Stomach (tissue), 9 donors: ENCODE data around the gene TLCD1. TPM values are rescaled to one million over a fixed set of nuclear protein-coding genes. Genes with fewer than 3 reads are reported as not detected.

Source experiments
- DNase-seq, 2 donors: peaks; one replicate each; pipeline versions ENCODE4 v3.0.0 to v3.0.0-alpha.2; 2013 to 2019
- H3K27ac ChIP-seq, 5 donors: fragments of 200-600 bp in 4 of 5; sonication (generic) in 4 of 5; one replicate each; pipeline ENCODE4 v1.5.1; 2013 to 2019; ENCODE audit warnings: mild to moderate bottlenecking in 1 of 5, moderate library complexity in 1 of 5
- H3K27me3 ChIP-seq, 3 donors: fragments of 200-600 bp; sonication (generic); one replicate each; pipeline ENCODE4 v1.5.1; 2017 to 2019; ENCODE audit warnings: mixed run types in 1 of 3
- H3K36me3 ChIP-seq, 4 donors: fragments of 200-600 bp; sonication (generic); 1 replicate in 3 of 4; 2 replicates in 1 of 4; pipeline ENCODE4 v1.5.1; 2016 to 2019
- H3K4me1 ChIP-seq, 4 donors: fragments of 200-600 bp; sonication (generic); one replicate each; pipeline ENCODE4 v1.5.1; 2016 to 2019
- H3K4me3 ChIP-seq, 4 donors: fragments of 200-600 bp; sonication (generic) in 3 of 4; one replicate each; pipeline ENCODE4 v1.5.1; 2016 to 2019; ENCODE audit warnings: mild to moderate bottlenecking in 1 of 4
- H3K9me3 ChIP-seq, 4 donors: fragments of 200-600 bp; sonication (generic); one replicate each; pipeline ENCODE4 v1.5.1; 2016 to 2019
- CTCF ChIP-seq, 7 experiments: fragments of 450-650 bp in 4 of 7; fragments of 200-600 bp in 3 of 7; sonication (generic) in 3 of 7; IDR thresholded peaks; one replicate each; pipeline ENCODE4 v1.5.1; 2016 to 2019; ENCODE audit warnings: antibody characterized with exemption in 7 of 7, control low read depth in 2 of 7, mild to moderate bottlenecking in 1 of 7
- EP300 ChIP-seq: sonication (generic); formaldehyde crosslinking; IDR thresholded peaks from one replicate; pipeline ENCODE4 v1.6.1; 2017; ENCODE audit warnings: antibody characterized with exemption
- POLR2A ChIP-seq, 4 donors: fragments of 450-650 bp; IDR thresholded peaks; one replicate each; pipeline ENCODE4 v1.6.1; 2016; ENCODE audit warnings: antibody characterized with exemption in 4 of 4, control low read depth in 2 of 4, mild to moderate bottlenecking in 1 of 4, moderate library complexity in 1 of 4
- POLR2AphosphoS5 ChIP-seq, 3 donors: sonication (generic); formaldehyde crosslinking; IDR thresholded peaks; one replicate each; pipeline ENCODE4 v1.6.1; 2016; ENCODE audit warnings: antibody characterized with exemption in 3 of 3
- WGBS, 5 donors: extraction: QIAGEN DNeasy Blood & Tissue Kit in 3 of 5; methylation state at CpG; one replicate each; pipeline versions ENCODE4 v1.1.5 to v1.1.7; 2013 to 2018; 5-methylcytosine and 5-hydroxymethylcytosine counted together
- intact Hi-C: fragments of 100-400 bp; cut with DNase I; formaldehyde crosslinking; loops from one replicate; pipeline ENCODE4 v1.15.1; 2023; ENCODE audit warnings: low total_unique reads
- polyA plus RNA-seq, 3 donors: library from polyadenylated mRNA; stranded (reverse); fragments of 200-250 nt; gene quantifications; one replicate each; pipeline ENCODE4 v1.2.3, GENCODE V29; 2013
- total RNA-seq, 5 donors: library from RNA; depleted of rRNA; stranded (reverse); fragments of >200 nt; gene quantifications; one replicate each; pipeline versions ENCODE4 v1.1.0 to v1.2.3, GENCODE V29; 2014 to 2016
- donor health status: healthy with polysubstance abuse.
- donor health status: Bipolar disorder and iron deficiency.
- donor health status: healthy.

TLCD1 gene
- total and polyA plus RNA-seq, 8 donors, result 2.6 to 21.0 (median 10.0) TPM; not detected in 2

DNA sequence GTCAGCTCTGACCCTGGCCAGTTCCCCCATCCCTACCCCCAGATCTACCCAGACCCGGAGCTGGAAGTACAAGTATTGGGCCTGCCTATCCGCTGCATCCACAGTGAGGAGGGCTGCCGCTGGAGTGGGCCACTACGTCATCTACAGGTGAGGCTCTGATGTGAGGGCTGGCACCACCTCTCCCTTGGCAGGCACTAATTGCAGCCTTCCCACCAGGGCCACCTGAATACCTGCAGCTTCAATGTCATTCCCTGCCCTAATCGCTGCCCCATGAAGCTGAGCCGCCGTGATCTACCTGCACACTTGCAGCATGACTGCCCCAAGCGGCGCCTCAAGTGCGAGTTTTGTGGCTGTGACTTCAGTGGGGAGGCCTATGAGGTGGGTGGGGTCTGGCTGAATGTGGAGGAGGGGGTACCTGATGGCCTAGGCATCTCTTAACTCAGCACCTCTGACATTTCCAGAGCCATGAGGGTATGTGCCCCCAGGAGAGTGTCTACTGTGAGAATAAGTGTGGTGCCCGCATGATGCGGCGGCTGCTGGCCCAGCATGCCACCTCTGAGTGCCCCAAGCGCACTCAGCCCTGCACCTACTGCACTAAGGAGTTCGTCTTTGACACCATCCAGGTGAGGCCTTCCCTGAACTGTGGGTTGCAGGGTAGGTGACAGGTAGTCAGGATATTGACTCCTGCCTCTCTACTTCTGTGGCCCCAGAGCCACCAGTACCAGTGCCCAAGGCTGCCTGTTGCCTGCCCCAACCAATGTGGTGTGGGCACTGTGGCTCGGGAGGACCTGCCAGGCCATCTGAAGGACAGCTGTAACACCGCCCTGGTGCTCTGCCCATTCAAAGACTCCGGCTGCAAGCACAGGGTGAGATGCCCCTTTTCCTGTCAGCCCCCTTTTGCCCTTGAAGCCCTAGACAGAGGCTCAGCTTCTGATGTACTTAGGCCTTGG, 22.0 kb upstream of the TLCD1 start:
- intact Hi-C loops, result no loop called here
- WGBS, 5 donors, result 35 to 76% (median 49%) methylated on average over 14 to 18 of the region's 18 CpGs
- TF ChIP-seq CTCF (IDR thresholded peaks at IDR 0.05), result no peak
- no peak for TF ChIP-seq POLR2A (IDR thresholded peaks at IDR 0.05)
- no peak for TF ChIP-seq EP300
- no peak for TF ChIP-seq POLR2AphosphoS5 (IDR thresholded peaks at IDR 0.05)
- peaks cover 54 to 78% (median 76%) of the 10 kb centered on the region in 4 donors for H3K4me1 ChIP-seq
- peak overlapping the region in 2 of 4 donors; percentile 12 to 82 for H3K4me3 ChIP-seq
- H3K27me3 ChIP-seq, result peaks cover 0 to 5% (median 0%) of the 10 kb centered on the region in 3 donors
- no peaks in the 10 kb centered on the region for H3K9me3 ChIP-seq
- no peak for DNase-seq
- H3K36me3 ChIP-seq, result peaks cover 30 to 52% (median 40%) of the 10 kb centered on the region in 4 donors
- peak overlapping the region; percentile 96 to 99 (median 98) for H3K27ac ChIP-seq

DNA sequence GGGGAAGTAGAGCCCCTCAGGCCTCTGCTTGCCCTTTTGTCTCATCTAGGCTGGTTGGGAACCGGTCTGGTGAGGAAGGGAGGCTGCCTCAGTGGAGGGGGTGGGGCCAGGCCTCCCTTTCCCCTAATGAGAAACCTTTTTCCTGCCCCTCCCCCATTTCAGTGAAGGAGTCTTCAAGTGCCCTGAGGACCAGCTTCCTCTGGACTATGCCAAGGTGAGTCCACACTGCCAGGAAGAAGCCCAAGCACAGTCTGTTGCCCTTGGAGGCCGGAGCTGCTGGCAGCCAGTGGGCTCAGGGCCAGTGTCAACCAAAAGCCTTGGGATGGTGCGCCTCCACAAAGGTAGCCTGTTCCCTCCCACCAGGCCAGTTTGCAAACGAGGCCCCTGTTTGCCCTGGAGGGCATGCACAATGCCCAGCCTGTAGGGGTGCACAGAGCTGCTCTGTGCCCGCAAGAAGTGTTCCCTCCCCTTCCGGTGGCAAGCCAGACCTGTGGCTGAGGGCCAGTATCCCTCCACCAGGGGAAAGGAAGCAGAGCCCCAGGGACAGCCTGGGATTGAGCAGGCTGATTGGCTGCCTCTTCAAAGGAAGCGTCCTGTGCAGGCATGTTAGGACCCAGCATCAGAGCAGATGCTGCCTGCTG, 21.1 kb upstream of the TLCD1 start:
- H3K4me3 ChIP-seq, result peak overlapping the region; percentile 12 to 89 (median 80)
- DNase-seq, result peak; percentile 90 to 91
- 19 to 65% (median 33%) methylated on average over 2 to 7 of the region's 7 CpGs for WGBS, 5 donors
- peaks cover 0 to 5% (median 0%) of the 10 kb centered on the region in 3 donors for H3K27me3 ChIP-seq
- intact Hi-C loops, result no loop called here
- peak overlapping the region; percentile 96 to 99 (median 98) for H3K27ac ChIP-seq
- H3K4me1 ChIP-seq, result peaks cover 61 to 88% (median 85%) of the 10 kb centered on the region in 4 donors
- H3K36me3 ChIP-seq, result peaks cover 27 to 46% (median 34%) of the 10 kb centered on the region in 4 donors
- H3K9me3 ChIP-seq, result no peaks in the 10 kb centered on the region
- TF ChIP-seq POLR2A (IDR thresholded peaks at IDR 0.05) (no peak), POLR2AphosphoS5 (IDR thresholded peaks at IDR 0.05) (peak; percentile 37 to 80 (median 78)), CTCF (IDR thresholded peaks at IDR 0.05) (no peak), EP300 (no peak)

GRCh38 chr17:28746611-28747050, 20.6 kb upstream of the TLCD1 start:
- intact Hi-C loops, result no loop called here
- 20 to 40% (median 27%) methylated on average over 4 to 5 of the region's 5 CpGs for WGBS, 5 donors
- H3K36me3 ChIP-seq, result peaks cover 25 to 40% (median 30%) of the 10 kb centered on the region in 4 donors
- peak overlapping the region; percentile 96 to 99 (median 98) for H3K27ac ChIP-seq
- peak overlapping the region; percentile 61 to 89 (median 80) for H3K4me3 ChIP-seq
- TF ChIP-seq CTCF (IDR thresholded peaks at IDR 0.05) (no peak), POLR2AphosphoS5 (IDR thresholded peaks at IDR 0.05) (peak in 1 of 3 donors; percentile 68)
- no peaks in the 10 kb centered on the region for H3K9me3 ChIP-seq
- DNase-seq, result peak; percentile 90 to 91
- H3K27me3 ChIP-seq, result peaks cover 0 to 5% (median 0%) of the 10 kb centered on the region in 3 donors
- H3K4me1 ChIP-seq, result peaks cover 61 to 93% (median 88%) of the 10 kb centered on the region in 4 donors

DNA sequence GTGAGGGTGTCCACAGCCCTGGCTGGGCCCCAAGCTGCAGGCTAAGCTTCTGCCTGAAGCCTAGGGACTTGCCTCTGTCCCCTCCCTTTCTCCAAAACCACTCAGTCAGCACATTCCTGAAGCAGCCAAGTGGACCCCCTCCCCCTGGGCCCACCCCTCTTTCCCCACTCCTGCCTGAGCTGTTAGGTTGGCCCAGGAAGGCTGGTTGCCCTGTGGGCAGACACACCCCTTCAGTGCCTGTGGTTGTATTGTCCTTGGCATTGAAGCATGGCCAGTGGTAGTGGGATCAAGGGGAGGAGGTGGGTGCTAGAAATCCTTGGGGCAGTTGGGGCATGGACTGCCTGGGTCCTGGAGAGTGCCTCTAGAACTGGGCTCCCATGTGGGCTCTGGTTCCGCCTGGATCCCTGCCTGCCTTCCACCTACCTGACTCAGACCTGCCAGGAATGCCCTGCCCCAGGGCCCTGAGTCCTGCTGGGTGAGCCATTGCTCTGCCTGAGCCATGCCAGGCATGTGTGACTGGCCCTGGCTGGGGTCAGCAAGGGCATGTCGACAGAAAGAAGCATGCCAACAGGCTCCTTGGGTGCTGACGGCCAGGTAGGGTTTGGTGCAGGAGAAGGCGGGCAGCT, 19.9 kb upstream of the TLCD1 start:
- peaks cover 0 to 5% (median 0%) of the 10 kb centered on the region in 3 donors for H3K27me3 ChIP-seq
- intact Hi-C loops, result no loop called here
- peak overlapping the region; percentile 96 to 99 (median 98) for H3K27ac ChIP-seq
- H3K4me1 ChIP-seq, result peaks cover 61 to 96% (median 90%) of the 10 kb centered on the region in 4 donors
- DNase-seq, result peak; percentile 56 to 85
- WGBS, 5 donors, result 27 to 57% (median 40%) methylated on average over 3 to 4 of the region's 4 CpGs
- peaks cover 21 to 34% (median 29%) of the 10 kb centered on the region in 4 donors for H3K36me3 ChIP-seq
- TF ChIP-seq POLR2AphosphoS5 (IDR thresholded peaks at IDR 0.05) (peak in 2 of 3 donors; percentile 65 to 71), POLR2A (IDR thresholded peaks at IDR 0.05) (no peak), EP300 (no peak), CTCF (IDR thresholded peaks at IDR 0.05) (no peak)
- peak overlapping the region; percentile 61 to 89 (median 80) for H3K4me3 ChIP-seq
- H3K9me3 ChIP-seq, result no peaks in the 10 kb centered on the region
